Skeletal muscle satellite cell (primary cell): ENCODE measurements around the gene TTC23L.

Experiments used
- H3K27me3 ChIP-seq: 2 replicates; pipeline ENCODE4 v1.7.0; 2013; ENCODE audit warnings: low read length; ENCODE audit not compliant: control insufficient read depth, insufficient read depth
- H3K36me3 ChIP-seq: 2 replicates; pipeline ENCODE4 v1.7.0; 2013; ENCODE audit warnings: mild to moderate bottlenecking, control low read depth, low read length; ENCODE audit not compliant: insufficient read depth
- H3K4me1 ChIP-seq: 2 replicates; pipeline ENCODE4 v1.7.0; 2013; ENCODE audit warnings: low read length; ENCODE audit not compliant: control insufficient read depth, insufficient read depth
- H3K4me2 ChIP-seq: 2 replicates; pipeline ENCODE4 v1.7.0; 2013; ENCODE audit warnings: mild to moderate bottlenecking, low read length
- H3K4me3 ChIP-seq: 2 replicates; pipeline ENCODE4 v1.7.0; 2013; ENCODE audit warnings: low read length
- H3K9ac ChIP-seq: 2 replicates; pipeline ENCODE4 v1.7.0; 2013; ENCODE audit warnings: mild to moderate bottlenecking, low read depth, low read length, moderate library complexity
- H3K9me3 ChIP-seq: replicated peaks from 2 replicates; pipeline ENCODE4 v1.7.0; 2013; ENCODE audit warnings: mild to moderate bottlenecking, control low read depth, low read length

TTC23L gene

DNA sequence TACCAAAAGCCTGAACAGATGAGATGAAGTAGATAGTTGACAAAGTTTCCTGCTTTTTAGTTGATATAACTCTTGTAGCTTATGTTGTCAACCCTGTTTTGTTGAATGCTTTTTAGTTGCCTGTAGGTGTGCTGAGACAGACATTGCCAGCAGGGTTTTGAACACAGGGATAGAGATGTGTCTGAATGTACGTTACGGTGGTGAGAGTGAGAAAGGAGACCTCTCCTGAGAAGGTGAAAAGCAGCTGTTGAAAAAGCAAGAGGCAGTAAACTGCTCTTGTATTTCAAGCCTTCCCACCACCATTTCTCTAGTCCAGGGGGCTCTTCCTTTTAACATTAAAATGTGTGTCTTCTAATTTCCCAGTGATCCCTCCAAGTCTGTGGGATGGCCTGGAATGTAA, 105.1 kb downstream of the TTC23L start:
- Histone ChIP-seq H3K4me3 (no peak overlapping the region), H3K4me2 (no peak overlapping the region), H3K27me3 (no peaks in the 10 kb centered on the region), H3K36me3 (peaks cover 50% of the 10 kb centered on the region), H3K9ac (no peak overlapping the region), H3K4me1 (no peaks in the 10 kb centered on the region), H3K9me3 (no peaks in the 10 kb centered on the region)

DNA sequence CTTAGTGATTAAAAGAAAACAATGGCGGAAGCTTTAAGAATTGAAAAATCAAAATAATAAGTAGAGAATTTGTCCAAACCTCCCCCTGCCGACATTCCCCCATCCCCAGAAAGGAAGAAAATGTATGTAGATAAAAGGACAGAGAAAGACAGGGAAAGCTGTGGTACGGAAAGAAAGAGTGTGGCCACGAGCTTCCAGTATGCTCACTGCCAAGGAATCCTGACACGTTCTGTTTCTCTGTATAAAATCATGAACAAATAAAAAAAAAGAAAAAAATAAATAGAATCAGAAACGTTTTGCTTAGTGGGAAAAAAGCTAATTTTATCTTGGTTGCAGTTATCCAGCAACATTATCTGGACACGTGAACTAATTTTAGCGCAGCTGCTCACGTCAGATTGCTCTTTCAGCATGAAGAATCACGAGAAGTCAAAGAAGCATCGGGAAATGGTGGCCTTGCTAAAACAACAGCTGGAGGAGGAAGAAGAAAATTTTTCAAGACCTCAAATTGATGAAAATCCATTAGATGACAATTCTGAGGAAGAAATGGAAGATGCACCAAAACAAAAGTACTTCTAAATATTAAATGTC, 105.6 kb downstream of the TTC23L start:
- Histone ChIP-seq H3K27me3 (no peaks in the 10 kb centered on the region), H3K4me3 (no peak overlapping the region), H3K9ac (no peak overlapping the region), H3K4me2 (no peak overlapping the region), H3K4me1 (no peaks in the 10 kb centered on the region), H3K9me3 (no peaks in the 10 kb centered on the region), H3K36me3 (peaks cover 52% of the 10 kb centered on the region)
